Measurements from ENCODE around the gene ATOH8.

DNA sequence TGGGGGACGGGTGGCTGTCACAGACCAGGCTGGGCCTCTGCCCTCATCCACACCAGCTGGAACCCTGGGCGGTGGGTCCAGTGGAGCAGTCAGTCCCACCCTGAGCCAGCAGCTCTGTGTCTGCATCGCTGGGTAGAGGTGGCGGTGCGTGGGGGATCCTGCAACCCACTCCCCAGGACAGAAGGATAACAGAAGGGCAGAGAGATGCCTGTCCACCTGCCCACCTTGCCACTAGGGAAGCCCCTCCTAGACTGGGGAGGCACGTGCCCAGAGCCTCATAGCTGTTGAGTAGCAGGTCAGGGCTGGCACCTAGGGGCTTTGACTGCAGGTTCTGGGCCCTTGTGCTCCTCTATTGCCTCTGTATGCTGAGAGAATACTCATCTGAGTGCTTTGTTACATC lies 2.4 kb downstream of the ATOH8 start:
- TF ChIP-seq CTCF (IDR thresholded peaks at IDR 0.05) (no peak), POLR2A (IDR thresholded peaks at IDR 0.05) (no peak), POLR2AphosphoS5 (IDR thresholded peaks at IDR 0.05) (no peak)
